Right lung (tissue), 10 donors: ENCODE data around the gene ELL3. TPM values are rescaled to one million over a fixed set of nuclear protein-coding genes. Genes with fewer than 3 reads are reported as not detected.
"Not testable (repeated sequence)": the region's sequence is repeated elsewhere in the genome, so short reads cannot be mapped to it uniquely, and the experiment has no call there.

Experiments
- DNase-seq, 2 donors: peaks; one replicate each; pipeline ENCODE4 v3.0.0-alpha.2; 2013
- long read RNA-seq, 8 donors: transcript quantifications; one replicate each; lab custom pipeline, GENCODE V29; 2026
- polyA plus RNA-seq, 5 donors: library from polyadenylated mRNA; unstranded; fragments of 120-200 nt; gene quantifications; one replicate each; pipeline versions ENCODE4 v1.2.1 to v1.2.3, GENCODE V29; 2013; ENCODE audit warnings: inconsistent platforms in 1 of 5, low replicate concordance in 1 of 5; ENCODE audit not compliant: insufficient read length in 5 of 5, insufficient read depth in 1 of 5

The ELL3 gene
- 1 to 10 TPM; 5.7 to 8.4 (median 6.9) TPM for polyA plus RNA-seq
- long read RNA-seq, donor 1: 0 reads
- long read RNA-seq, donor 2: 0 reads
- long read RNA-seq, donor 3, partial matches to known transcripts: 0 of 1 reads
- long read RNA-seq, donor 3, other reads (novel, unspliced or antisense): 0 of 1 reads
- long read RNA-seq, donor 4, partial matches to known transcripts: 0 of 2 reads
- long read RNA-seq, donor 4, other reads (novel, unspliced or antisense): 0 of 2 reads
- long read RNA-seq, donor 5, partial matches to known transcripts: 603 of 1,854 reads
- long read RNA-seq, donor 5, other reads (novel, unspliced or antisense): 1,251 of 1,854 reads
- long read RNA-seq, donor 6, partial matches to known transcripts: 0 of 1 reads
- long read RNA-seq, donor 6, other reads (novel, unspliced or antisense): 0 of 1 reads
- long read RNA-seq, donor 7: 0 reads
- long read RNA-seq, donor 8: 0 reads

- peak in 1 of 2 donors; percentile 65 for DNase-seq
These were observed at the start of gene ELL3 for GRCh38 chr15:43776718-43777266. ELL3 (minus strand) TSS chr15:43776966; CDS start chr15:43776901, 65 bp downstream.

- DNase-seq: no peak
These were observed 49.3 kb upstream of the ELL3 start for GRCh38 chr15:43826029-43826507.

GRCh38 chr15:43825305-43825704 is 48.5 kb upstream of the ELL3 start:
- DNase-seq: not testable (repeated sequence)

GRCh38 chr15:43824302-43825246 is 47.8 kb upstream of the ELL3 start, which contains the start of gene MFAP1:
MFAP1 (minus strand) TSS chr15:43824690; CDS start chr15:43824569, 121 bp downstream.
- DNase-seq: peak; percentile 93 to 96

- no peak for DNase-seq
These were observed 44.7 kb upstream of the ELL3 start for GRCh38 chr15:43821505-43821904.

GRCh38 chr15:43815064-43815463 is 38.3 kb upstream of the ELL3 start:
- DNase-seq: not testable (repeated sequence)

GRCh38 chr15:43808960-43809678 is 32.4 kb upstream of the ELL3 start:
- no peak for DNase-seq

- DNase-seq: no peak
These were observed 31.7 kb upstream of the ELL3 start for GRCh38 chr15:43808435-43808950.

GRCh38 chr15:43802676-43803075 is 25.9 kb upstream of the ELL3 start:
- DNase-seq: not testable (repeated sequence)

GRCh38 chr15:43800286-43801141 is 23.7 kb upstream of the ELL3 start, which contains the start of gene HYPK:
HYPK (plus strand) TSS chr15:43800599; CDS start chr15:43800623, 24 bp downstream.
- peak; percentile 85 to 90 for DNase-seq

GRCh38 chr15:43799945-43800285 is 23.1 kb upstream of the ELL3 start, which contains the start of gene SERINC4:
SERINC4 (minus strand) TSS chr15:43800220; CDS start chr15:43799986, 234 bp downstream.
- DNase-seq: no peak

- no peak for DNase-seq
These were observed 22.6 kb upstream of the ELL3 start for GRCh38 chr15:43799209-43799944.

GRCh38 chr15:43796566-43796965 is 19.8 kb upstream of the ELL3 start:
- no peak for DNase-seq

GRCh38 chr15:43795997-43796396 is 19.2 kb upstream of the ELL3 start:
- no peak for DNase-seq

- DNase-seq: no peak
These were observed 18.4 kb upstream of the ELL3 start for GRCh38 chr15:43795197-43795596.

GRCh38 chr15:43794269-43795037 is 17.7 kb upstream of the ELL3 start:
- no peak for DNase-seq

- DNase-seq: no peak
These were observed 16.9 kb upstream of the ELL3 start for GRCh38 chr15:43793647-43794046.
